ENCODE data around the gene MCU.

GRCh38 chr10:72910705-72911104 lies 218.8 kb downstream of the MCU start:
- TF ChIP-seq YY1 (IDR thresholded peaks at IDR 0.05; ENCODE audit: low read depth, low read length) (no peak), SP1 (IDR thresholded peaks at IDR 0.05; ENCODE audit: low read depth, low read length) (no peak)
